Trophoblast cell (in vitro differentiated cells and primary cell): ENCODE data around the gene TSEN2.

Experiments
- DNase-seq, 2 donors: peaks; one replicate each; pipeline ENCODE4 v3.0.0-alpha.2; 2016
- H2AFZ ChIP-seq: 2 replicates; pipeline ENCODE4 v1.6.1; 2013; ENCODE audit warnings: low read length, moderate library complexity, mild to moderate bottlenecking; ENCODE audit not compliant: insufficient read depth, poor library complexity
- H2AK5ac ChIP-seq: 2 replicates; pipeline ENCODE4 v1.6.1; 2013; ENCODE audit warnings: mild to moderate bottlenecking, low read length
- H2BK120ac ChIP-seq: 2 replicates; pipeline ENCODE4 v1.6.1; 2013; ENCODE audit warnings: low read length, mild to moderate bottlenecking, moderate library complexity; ENCODE audit not compliant: insufficient read depth, poor library complexity
- H2BK12ac ChIP-seq: 2 replicates; pipeline ENCODE4 v1.6.1; 2013; ENCODE audit warnings: mild to moderate bottlenecking, low read length, moderate library complexity
- H2BK5ac ChIP-seq: 2 replicates; pipeline ENCODE4 v1.6.1; 2013; ENCODE audit warnings: low read length, low read depth, moderate library complexity, mild to moderate bottlenecking; ENCODE audit not compliant: poor library complexity
- H3K14ac ChIP-seq: 2 replicates; pipeline ENCODE4 v1.6.1; 2013; ENCODE audit warnings: mild to moderate bottlenecking, low read length
- H3K18ac ChIP-seq: 2 replicates; pipeline ENCODE4 v1.6.1; 2013; ENCODE audit warnings: mild to moderate bottlenecking, low read length
- H3K23ac ChIP-seq: 2 replicates; pipeline ENCODE4 v1.6.1; 2013; ENCODE audit warnings: low read length
- H3K27ac ChIP-seq: 2 replicates; pipeline ENCODE4 v1.5.1; 2013; ENCODE audit warnings: low read depth, mild to moderate bottlenecking, inconsistent platforms, low read length, moderate library complexity
- H3K27me3 ChIP-seq: 2 replicates; pipeline ENCODE4 v1.6.1; 2013; ENCODE audit warnings: inconsistent platforms, mild to moderate bottlenecking, low read length, moderate library complexity; ENCODE audit not compliant: insufficient read depth
- H3K36me3 ChIP-seq, 2 experiments: 1 replicate in 1 of 2; 2 replicates in 1 of 2; pipeline ENCODE4 v1.6.1; 2013; ENCODE audit warnings: low read length in 2 of 2, mild to moderate bottlenecking in 2 of 2, moderate library complexity in 1 of 2; ENCODE audit not compliant: insufficient read depth in 2 of 2, control insufficient read depth in 1 of 2
- H3K4ac ChIP-seq: 2 replicates; pipeline ENCODE4 v1.6.1; 2013; ENCODE audit warnings: low read depth, mild to moderate bottlenecking, low read length, moderate library complexity
- H3K4me1 ChIP-seq, 2 experiments: 1 replicate in 1 of 2; 2 replicates in 1 of 2; pipeline ENCODE4 v1.6.1; 2013; ENCODE audit warnings: low read length in 2 of 2, mild to moderate bottlenecking in 2 of 2, moderate library complexity in 1 of 2; ENCODE audit not compliant: insufficient read depth in 2 of 2, control insufficient read depth in 1 of 2
- H3K4me2 ChIP-seq: 2 replicates; pipeline ENCODE4 v1.6.1; 2013; ENCODE audit warnings: inconsistent platforms, mild to moderate bottlenecking, low read length, moderate library complexity
- H3K4me3 ChIP-seq: 2 replicates; pipeline ENCODE4 v1.5.1; 2013; ENCODE audit warnings: mild to moderate bottlenecking, low read depth, low read length, inconsistent platforms
- H3K79me1 ChIP-seq: one replicate; pipeline ENCODE4 v1.6.1; 2013; ENCODE audit warnings: low read length
- H3K79me2 ChIP-seq: 2 replicates; pipeline ENCODE4 v1.6.1; 2013; ENCODE audit warnings: low read length, mild to moderate bottlenecking; ENCODE audit not compliant: control insufficient read depth, insufficient read depth, poor library complexity
- H3K9ac ChIP-seq: 2 replicates; pipeline ENCODE4 v1.6.1; 2013; ENCODE audit warnings: mild to moderate bottlenecking, low read length
- H3K9me3 ChIP-seq: 2 replicates; pipeline ENCODE4 v1.6.1; 2013; ENCODE audit warnings: low read depth, mild to moderate bottlenecking, control low read depth, inconsistent platforms, low read length; ENCODE audit not compliant: insufficient read depth
- H4K12ac ChIP-seq: 2 replicates; pipeline ENCODE4 v1.6.1; 2013; ENCODE audit warnings: low read depth, mild to moderate bottlenecking, low read length, moderate library complexity
- H4K8ac ChIP-seq: 2 replicates; pipeline ENCODE4 v1.6.1; 2013; ENCODE audit warnings: low read depth, mild to moderate bottlenecking, low read length, moderate library complexity
- H4K91ac ChIP-seq: one replicate; pipeline ENCODE4 v1.6.1; 2013; ENCODE audit warnings: low read depth, mild to moderate bottlenecking, low read length, moderate library complexity
- WGBS: extraction: QIAGEN DNeasy Blood & Tissue Kit; methylation state at CpG from one replicate; pipeline ENCODE4 v1.1.7; 2013; ENCODE audit warnings: missing lambda C conversion rate; ENCODE audit not compliant: insufficient read length, insufficient coverage; ENCODE audit errors: extremely low coverage; 5-methylcytosine and 5-hydroxymethylcytosine counted together

The TSEN2 gene

GRCh38 chr3:12503126-12503957, 19.1 kb downstream of the TSEN2 start:
- Histone ChIP-seq H3K23ac (no peak overlapping the region), H2BK12ac (no peak overlapping the region), H3K79me2 (no peaks in the 10 kb centered on the region), H3K9ac (no peak overlapping the region), H4K91ac (no peak overlapping the region), H3K4me3 (no peak overlapping the region), H3K27ac (no peak overlapping the region), H3K4me1 (peaks cover 7 to 9% of the 10 kb centered on the region in 2 experiments), H2BK120ac (no peak overlapping the region), H3K79me1 (peaks cover 2% of the 10 kb centered on the region), H2AK5ac (no peak overlapping the region), H3K36me3 (peaks cover 9 to 18% of the 10 kb centered on the region in 2 experiments), H3K4ac (no peak overlapping the region), H3K4me2 (no peak overlapping the region), H4K8ac (no peak overlapping the region), H3K27me3 (no peaks in the 10 kb centered on the region), H2BK5ac (no peak overlapping the region), H3K9me3 (no peaks in the 10 kb centered on the region), H4K12ac (no peak overlapping the region), H3K18ac (no peak overlapping the region), H3K14ac (no peak overlapping the region), H2AFZ (no peak overlapping the region)
- no CpG with 5 or more reads among the region's 18 CpGs for WGBS
- no peak for DNase-seq

GRCh38 chr3:12506201-12506709, 22.0 kb downstream of the TSEN2 start:
- no peak overlapping the region for H2BK5ac ChIP-seq
- H3K4me3 ChIP-seq = no peak overlapping the region
- no peaks in the 10 kb centered on the region for H3K27me3 ChIP-seq
- H3K4me2 ChIP-seq = no peak overlapping the region
- H2BK120ac ChIP-seq = no peak overlapping the region
- H4K8ac ChIP-seq = no peak overlapping the region
- peaks cover 2% of the 10 kb centered on the region for H3K9me3 ChIP-seq
- no peak overlapping the region for H3K18ac ChIP-seq
- H3K4ac ChIP-seq = no peak overlapping the region
- H3K27ac ChIP-seq = no peak overlapping the region
- H3K9ac ChIP-seq = no peak overlapping the region
- H2AK5ac ChIP-seq = no peak overlapping the region
- no CpG with 5 or more reads among the region's 5 CpGs for WGBS
- no peak overlapping the region for H2AFZ ChIP-seq
- peaks cover 7 to 8% of the 10 kb centered on the region in 2 experiments for H3K4me1 ChIP-seq
- H4K91ac ChIP-seq = no peak overlapping the region
- H3K36me3 ChIP-seq = peaks cover 8 to 10% of the 10 kb centered on the region in 2 experiments
- H3K79me1 ChIP-seq = peaks cover 2% of the 10 kb centered on the region
- H3K23ac ChIP-seq = no peak overlapping the region
- no peak for DNase-seq
- H3K79me2 ChIP-seq = no peaks in the 10 kb centered on the region
- no peak overlapping the region for H3K14ac ChIP-seq
- no peak overlapping the region for H4K12ac ChIP-seq
- no peak overlapping the region for H2BK12ac ChIP-seq

GRCh38 chr3:12507591-12508281, 23.5 kb downstream of the TSEN2 start:
- Histone ChIP-seq H3K4me3 (no peak overlapping the region), H2AK5ac (no peak overlapping the region), H4K8ac (no peak overlapping the region), H3K36me3 (peaks cover 8 to 10% of the 10 kb centered on the region in 2 experiments), H3K9me3 (peaks cover 2% of the 10 kb centered on the region), H3K79me2 (no peaks in the 10 kb centered on the region), H4K12ac (no peak overlapping the region), H3K4me1 (peaks cover 7% of the 10 kb centered on the region in 2 experiments), H3K27ac (peak overlapping the region; percentile 5), H2BK12ac (no peak overlapping the region), H3K18ac (no peak overlapping the region), H3K4ac (no peak overlapping the region), H2BK120ac (no peak overlapping the region), H3K4me2 (peak overlapping the region; percentile 11), H3K9ac (no peak overlapping the region), H2AFZ (no peak overlapping the region), H3K23ac (no peak overlapping the region), H4K91ac (no peak overlapping the region), H2BK5ac (no peak overlapping the region), H3K27me3 (no peaks in the 10 kb centered on the region), H3K79me1 (peaks cover 2% of the 10 kb centered on the region), H3K14ac (no peak overlapping the region)
- no CpG with 5 or more reads among the region's 8 CpGs for WGBS
- DNase-seq = no peak

GRCh38 chr3:12508291-12508700, 24.0 kb downstream of the TSEN2 start:
- no peak overlapping the region for H4K8ac ChIP-seq
- H4K91ac ChIP-seq = no peak overlapping the region
- H3K18ac ChIP-seq = no peak overlapping the region
- WGBS = no CpG with 5 or more reads among the region's 5 CpGs
- DNase-seq = peak; percentile 21 to 66
- H3K4me3 ChIP-seq = no peak overlapping the region
- H2BK120ac ChIP-seq = no peak overlapping the region
- no peak overlapping the region for H2AFZ ChIP-seq
- peaks cover 6 to 7% of the 10 kb centered on the region in 2 experiments for H3K36me3 ChIP-seq
- H2BK5ac ChIP-seq = no peak overlapping the region
- H3K9me3 ChIP-seq = peaks cover 2% of the 10 kb centered on the region
- H4K12ac ChIP-seq = no peak overlapping the region
- no peak overlapping the region for H3K4ac ChIP-seq
- H2AK5ac ChIP-seq = no peak overlapping the region
- no peak overlapping the region for H2BK12ac ChIP-seq
- peak overlapping the region; percentile 11 for H3K4me2 ChIP-seq
- no peak overlapping the region for H3K14ac ChIP-seq
- no peak overlapping the region for H3K9ac ChIP-seq
- H3K4me1 ChIP-seq = peaks cover 7% of the 10 kb centered on the region in 2 experiments
- H3K79me1 ChIP-seq = peaks cover 2% of the 10 kb centered on the region
- peak overlapping the region; percentile 5 for H3K27ac ChIP-seq
- H3K79me2 ChIP-seq = no peaks in the 10 kb centered on the region
- no peak overlapping the region for H3K23ac ChIP-seq
- no peaks in the 10 kb centered on the region for H3K27me3 ChIP-seq
